A673 (cell line): Measurements from ENCODE around the gene CXXC1. TPM values are rescaled to one million over a fixed set of nuclear protein-coding genes. Genes with fewer than 3 reads are reported as not detected.

Experiments used
- BruUV-seq: library from RNA; stranded (reverse); fragments of 400-500 nt; replicated peaks from 2 replicates; lab custom pipeline; 2021; lab: Mats Ljungman, UMichigan
- CTCF ChIA-PET: fragments of 300-600 bp; sonication (Branson Sonifier 250); formaldehyde crosslinking; loops from one replicate; lab custom pipeline; 2022; ENCODE audit warnings: antibody characterized with exemption; lab: Charles Lee
- POLR2A ChIA-PET: fragments of 300-600 bp; sonication (Branson Sonifier 250); formaldehyde crosslinking; loops from one replicate; lab custom pipeline; 2022; ENCODE audit warnings: antibody characterized with exemption; ENCODE audit not compliant: low non-redundant PET; lab: Charles Lee
- DNase-seq: peaks from one replicate; pipeline ENCODE4 v3.0.0-alpha.2; 2015; ENCODE audit warnings: low spot score
- H3K27ac ChIP-seq: fragments of 200-600 bp; sonication (generic); 2 replicates; pipeline ENCODE4 v1.5.1; 2016; ENCODE audit warnings: mixed run types, low read depth, mild to moderate bottlenecking, mixed read lengths, antibody characterized with exemption, low read length; ENCODE audit not compliant: poor library complexity, severe bottlenecking
- H3K27me3 ChIP-seq: fragments of 200-600 bp; sonication (generic); replicated peaks from 2 replicates; pipeline ENCODE4 v1.6.1; 2017; ENCODE audit warnings: mixed run types, low read depth, mild to moderate bottlenecking, mixed read lengths, antibody characterized with exemption, low read length; ENCODE audit not compliant: insufficient read depth, poor library complexity
- H3K36me3 ChIP-seq: fragments of 200-600 bp; sonication (generic); 2 replicates; pipeline ENCODE4 v1.6.1; 2016; ENCODE audit warnings: mixed run types, mild to moderate bottlenecking, mixed read lengths, antibody characterized with exemption, low read length; ENCODE audit not compliant: insufficient read depth, poor library complexity, severe bottlenecking
- H3K4me1 ChIP-seq: fragments of 200-600 bp; sonication (generic); 2 replicates; pipeline ENCODE4 v1.6.1; 2017; ENCODE audit warnings: mixed run types, mild to moderate bottlenecking, mixed read lengths, antibody characterized with exemption, low read length; ENCODE audit not compliant: insufficient read depth, poor library complexity, severe bottlenecking
- H3K4me3 ChIP-seq: fragments of 200-600 bp; sonication (generic); 2 replicates; pipeline ENCODE4 v1.5.1; 2016; ENCODE audit warnings: low read depth, mixed run types, mild to moderate bottlenecking, mixed read lengths, low read length; ENCODE audit not compliant: poor library complexity, severe bottlenecking
- H3K9me3 ChIP-seq: fragments of 200-600 bp; sonication (generic); 2 replicates; pipeline ENCODE4 v1.6.1; 2016; ENCODE audit warnings: mixed run types, low read depth, mild to moderate bottlenecking, mixed read lengths, antibody characterized with exemption, low read length; ENCODE audit not compliant: poor library complexity, severe bottlenecking
- CTCF ChIP-seq: fragments of 300-800, 200-600 bp; sonication (generic); conservative IDR thresholded peaks from 2 replicates; pipeline ENCODE4 v1.5.1; 2017; ENCODE audit warnings: low read depth, mild to moderate bottlenecking, antibody characterized with exemption, low read length, moderate library complexity, mixed read lengths
- EZH2 ChIP-seq: fragments of 200-600 bp; sonication (generic); IDR thresholded peaks from 2 replicates; pipeline ENCODE4 v1.6.1; 2017; ENCODE audit warnings: borderline replicate concordance, low read depth, mild to moderate bottlenecking, mixed read lengths, antibody characterized with exemption, low read length; ENCODE audit not compliant: poor library complexity, severe bottlenecking
- intact Hi-C: fragments of 100-400 bp; cut with micrococcal nuclease; formaldehyde crosslinking; loops from one replicate; pipeline ENCODE4 v1.10.0; 2022; ENCODE audit not compliant: unreplicated experiment
- total RNA-seq: library from RNA; stranded (reverse); gene quantifications from 2 replicates; pipeline ENCODE4 v1.2.3, GENCODE V29; 2021

The CXXC1 gene
- total RNA-seq, 1 experiment from 2014 or later, result 94.5 TPM

DNA sequence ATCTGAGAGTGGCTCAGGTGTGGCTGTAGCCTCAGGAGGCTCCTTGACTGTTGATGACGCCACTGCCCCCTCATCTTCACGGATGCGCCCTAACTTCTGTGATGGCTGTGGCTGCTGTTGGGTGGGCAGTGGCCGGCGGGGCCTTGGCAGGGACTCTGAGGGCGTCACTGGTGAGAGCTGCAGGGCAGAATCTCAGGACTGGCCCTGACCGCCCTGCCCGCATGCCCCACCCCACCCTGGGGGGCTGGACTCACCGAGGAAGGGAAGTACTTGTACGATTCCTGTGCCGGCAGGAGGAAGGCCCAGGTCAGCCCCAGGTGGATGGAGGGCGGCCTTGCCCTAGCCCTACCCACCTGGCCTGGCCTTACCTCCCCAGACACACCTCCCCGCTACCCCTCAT, 2.4 kb downstream of the CXXC1 start:
- intact Hi-C loops, result no loop called here
- Histone ChIP-seq H3K27ac (no peak overlapping the region), H3K9me3 (no peaks in the 10 kb centered on the region), H3K27me3 (no peaks in the 10 kb centered on the region), H3K36me3 (peaks cover 26% of the 10 kb centered on the region), H3K4me3 (no peak overlapping the region), H3K4me1 (peaks cover 13% of the 10 kb centered on the region)
- no peak for TF ChIP-seq CTCF
- TF ChIP-seq EZH2, result no peak
- CTCF ChIA-PET, result no interaction called here
- POLR2A ChIA-PET, result no interaction called here
- DNase-seq, result no peak
- no TSS peak for BruUV-seq

- TF ChIP-seq CTCF (no peak), EZH2 (no peak)
- intact Hi-C loops, result no loop called here
Measured at GRCh38 chr18:50284255-50284885, 3.1 kb downstream of the CXXC1 start.

DNA sequence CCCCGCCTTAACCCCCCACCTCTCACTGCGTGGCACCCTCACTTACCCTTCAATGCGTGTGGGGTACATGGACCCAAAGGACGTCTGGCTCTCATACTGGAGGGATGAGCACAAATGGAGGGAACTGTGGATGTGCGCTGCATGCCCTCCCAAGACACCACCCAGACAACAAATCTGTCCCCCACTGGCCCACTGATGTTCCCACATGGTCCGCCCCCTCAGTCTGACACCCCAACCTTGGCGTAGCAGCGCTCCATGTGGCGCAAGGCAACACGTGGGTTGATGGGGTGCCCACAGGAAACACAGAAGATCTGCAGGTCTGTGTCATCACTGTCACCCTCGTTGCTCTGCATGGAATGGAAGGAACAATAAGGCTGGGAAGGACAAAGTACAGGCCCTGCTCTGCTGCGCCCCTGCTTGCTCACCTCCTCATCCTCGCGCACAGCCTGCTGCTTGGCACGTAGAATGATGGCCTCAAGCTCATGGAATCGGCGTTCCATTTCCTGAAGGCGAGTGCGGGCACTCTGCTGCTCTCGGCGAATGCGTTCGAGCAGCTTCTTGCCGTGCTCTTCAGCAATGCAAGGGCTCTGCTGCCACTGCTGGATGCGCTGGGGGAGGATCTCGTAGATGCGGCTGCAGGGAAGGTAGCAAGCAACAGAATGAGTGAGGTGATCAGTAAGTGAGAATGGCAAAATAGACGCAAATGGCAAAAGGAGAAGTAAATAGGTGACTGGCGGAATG, 3.9 kb downstream of the CXXC1 start:
- H3K9me3 ChIP-seq, result no peaks in the 10 kb centered on the region
- no peak for TF ChIP-seq CTCF

More at GRCh38 chr18:50284255-50284885, 3.1 kb downstream of the CXXC1 start:
- TSS peak; percentile 19 for BruUV-seq
- peaks cover 15% of the 10 kb centered on the region for H3K4me1 ChIP-seq
- H3K36me3 ChIP-seq, result peaks cover 27% of the 10 kb centered on the region
- H3K9me3 ChIP-seq, result no peaks in the 10 kb centered on the region
- ChIA-PET CTCF (no interaction called here), POLR2A (no interaction called here)
- H3K27me3 ChIP-seq, result no peaks in the 10 kb centered on the region
- no peak overlapping the region for H3K27ac ChIP-seq
- H3K4me3 ChIP-seq, result no peak overlapping the region
- no peak for DNase-seq

More for the DNA sequence above, 3.9 kb downstream of the CXXC1 start:
- Histone ChIP-seq H3K4me1 (peaks cover 15% of the 10 kb centered on the region), H3K27me3 (no peaks in the 10 kb centered on the region), H3K4me3 (no peak overlapping the region), H3K27ac (no peak overlapping the region), H3K36me3 (peaks cover 30% of the 10 kb centered on the region)
- BruUV-seq, result no TSS peak
- ChIA-PET CTCF (no interaction called here), POLR2A (no interaction called here)
- no peak for DNase-seq
- intact Hi-C loops, result no loop called here
